K562 (cell line): Measurements from ENCODE around the gene SIGLEC7. TPM values are rescaled to one million over a fixed set of nuclear protein-coding genes. Genes with fewer than 3 reads are reported as not detected.

ENCODE experiments used
- BDP1 ChIP-seq: IDR thresholded peaks from 3 replicates; pipeline ENCODE4 v1.6.1; 2011; ENCODE audit not compliant: insufficient read length, insufficient read depth
- FOXM1 ChIP-seq, 2 experiments: fragments of 450-650 bp in 1 of 2; sonication (generic) in 1 of 2; formaldehyde crosslinking in 1 of 2; IDR thresholded peaks; 2 replicates each; pipeline versions ENCODE4 v1.6.1 to v1.9.0; 2017 to 2022; ENCODE audit warnings: low read depth in 2 of 2, mild to moderate bottlenecking in 2 of 2, missing genetic modification reagents in 1 of 2, moderate library complexity in 1 of 2
- HMBOX1 ChIP-seq: sonication (generic); IDR thresholded peaks from 2 replicates; pipeline ENCODE4 v1.6.1; 2016
- IRF9 ChIP-seq: fragments of 450-650 bp; IDR thresholded peaks from 2 replicates; pipeline ENCODE4 v1.6.1; 2016; ENCODE audit warnings: missing biosample characterization, missing genetic modification characterization
- LCOR ChIP-seq: sonication (generic); formaldehyde crosslinking; IDR thresholded peaks from 2 replicates; pipeline ENCODE4 v1.8.0; 2022; ENCODE audit warnings: mild to moderate bottlenecking, missing genetic modification reagents
- MAFG ChIP-seq: fragments of 450-650 bp; conservative IDR thresholded peaks from 2 replicates; pipeline ENCODE4 v1.6.1; 2016; ENCODE audit warnings: missing genetic modification characterization, missing compliant biosample characterization
- MEIS2 ChIP-seq: fragments of 450-650 bp; IDR thresholded peaks from 2 replicates; pipeline ENCODE4 v1.6.1; 2014; ENCODE audit warnings: mild to moderate bottlenecking; ENCODE audit not compliant: partially characterized antibody
- NFE2L1 ChIP-seq: fragments of 450-650 bp; IDR thresholded peaks from 2 replicates; pipeline ENCODE4 v1.6.1; 2016; ENCODE audit warnings: missing genetic modification characterization, low read depth, mild to moderate bottlenecking, missing compliant biosample characterization, moderate library complexity, borderline replicate concordance
- NFXL1 ChIP-seq: fragments of 450-650 bp; formaldehyde crosslinking; IDR thresholded peaks from 2 replicates; pipeline ENCODE4 v1.4.0; 2021; ENCODE audit warnings: mild to moderate bottlenecking
- PTTG1 ChIP-seq: fragments of 450-650 bp; IDR thresholded peaks from 2 replicates; pipeline ENCODE4 v1.6.1; 2016; ENCODE audit warnings: low read depth, mild to moderate bottlenecking, missing genetic modification characterization, missing compliant biosample characterization
- ZNF24 ChIP-seq: fragments of 450-650 bp; IDR thresholded peaks from 2 replicates; pipeline ENCODE4 v1.6.1; 2016
- polyA plus RNA-seq, 8 experiments: library from polyadenylated mRNA; depleted of rRNA in 4 of 8; stranded (reverse) in 5 of 8; unstranded in 3 of 8; fragments of >200 nt; fragmentation: Nextera tagmentation in 2 of 8; fragmentation: Illumina TruSeq in 1 of 8; extraction: Ambion mirVana in 2 of 8; extraction: Trizol in 1 of 8; gene quantifications; 2 replicates each; pipeline versions ENCODE4 v1.2.1 to v1.2.3, GENCODE V29; 2011 to 2014; ENCODE audit warnings: inconsistent platforms in 1 of 8, missing spikeins in 1 of 8
- total RNA-seq, 7 experiments: library from RNA; depleted of rRNA in 6 of 7; stranded (reverse); fragments of >200 nt in 6 of 7; fragmentation: Illumina TruSeq in 2 of 7; extraction: Trizol in 2 of 7; gene quantifications; 2 replicates each; pipeline versions ENCODE4 v1.2.1 to v1.2.3, GENCODE V29; 2011 to 2021; ENCODE audit warnings: low replicate concordance in 1 of 7

SIGLEC7 gene
- total and polyA plus RNA-seq, 9 of the 15 experiments (the other 6 are each of a cell fraction or from before 2014, with no cell fraction given) = 0.10 to 0.12 TPM; not detected in 7

- TF ChIP-seq LCOR (CRISPR knock-in tag) = no peak
- TF ChIP-seq MAFG (tag) = peak; percentile 94
- no peak for TF ChIP-seq ZNF24
- no peak for TF ChIP-seq HMBOX1
- TF ChIP-seq MEIS2 = no peak
- no peak for TF ChIP-seq FOXM1 (IDR thresholded peaks at IDR 0.05; ENCODE audit: low read depth)
- no peak for TF ChIP-seq FOXM1 (CRISPR knock-in tag; IDR thresholded peaks at IDR 0.05; ENCODE audit: low read depth)
- TF ChIP-seq BDP1 = no peak
- peak; percentile 87 for TF ChIP-seq NFE2L1 (tag)
- no peak for TF ChIP-seq NFXL1
- no peak for TF ChIP-seq PTTG1 (tag)
- no peak for TF ChIP-seq IRF9 (tag)
- TF ChIP-seq, all 486 proteins: peak for 9
These were observed 22.1 kb downstream of the SIGLEC7 start (continued) for GRCh38 chr19:51164215-51164614.
